ENCODE data around the gene TXN2.

- TF ChIP-seq, protein P1, sequence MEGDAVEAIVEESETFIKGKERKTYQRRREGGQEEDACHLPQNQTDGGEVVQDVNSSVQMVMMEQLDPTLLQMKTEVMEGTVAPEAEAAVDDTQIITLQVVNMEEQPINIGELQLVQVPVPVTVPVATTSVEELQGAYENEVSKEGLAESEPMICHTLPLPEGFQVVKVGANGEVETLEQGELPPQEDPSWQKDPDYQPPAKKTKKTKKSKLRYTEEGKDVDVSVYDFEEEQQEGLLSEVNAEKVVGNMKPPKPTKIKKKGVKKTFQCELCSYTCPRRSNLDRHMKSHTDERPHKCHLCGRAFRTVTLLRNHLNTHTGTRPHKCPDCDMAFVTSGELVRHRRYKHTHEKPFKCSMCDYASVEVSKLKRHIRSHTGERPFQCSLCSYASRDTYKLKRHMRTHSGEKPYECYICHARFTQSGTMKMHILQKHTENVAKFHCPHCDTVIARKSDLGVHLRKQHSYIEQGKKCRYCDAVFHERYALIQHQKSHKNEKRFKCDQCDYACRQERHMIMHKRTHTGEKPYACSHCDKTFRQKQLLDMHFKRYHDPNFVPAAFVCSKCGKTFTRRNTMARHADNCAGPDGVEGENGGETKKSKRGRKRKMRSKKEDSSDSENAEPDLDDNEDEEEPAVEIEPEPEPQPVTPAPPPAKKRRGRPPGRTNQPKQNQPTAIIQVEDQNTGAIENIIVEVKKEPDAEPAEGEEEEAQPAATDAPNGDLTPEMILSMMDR (conservative IDR thresholded peaks at IDR 0.05 in 1 of 2, IDR thresholded peaks at IDR 0.05 in 1 of 2; ENCODE audit: low read depth in 1 of 2, low read length in 2 of 2): no peak
- no peak for TF ChIP-seq EZH2 (IDR thresholded peaks at IDR 0.05; ENCODE audit: low read length, missing control alignments)
Measured at GRCh38 chr22:36528341-36528740, 46.9 kb upstream of the TXN2 start.

Measured in fibroblast of lung (primary cell).